GM12873 (cell line): Measurements from ENCODE around the gene STXBP5.

Source experiments
- TF ChIP-seq, protein P1 (sequence below): IDR thresholded peaks from 2 replicates; pipeline ENCODE4 v1.5.1; 2012; ENCODE audit warnings: low read depth, mild to moderate bottlenecking, moderate library complexity, low read length, control low read depth; ENCODE audit not compliant: insufficient read depth; ENCODE audit errors: missing control alignments

The STXBP5 gene

DNA sequence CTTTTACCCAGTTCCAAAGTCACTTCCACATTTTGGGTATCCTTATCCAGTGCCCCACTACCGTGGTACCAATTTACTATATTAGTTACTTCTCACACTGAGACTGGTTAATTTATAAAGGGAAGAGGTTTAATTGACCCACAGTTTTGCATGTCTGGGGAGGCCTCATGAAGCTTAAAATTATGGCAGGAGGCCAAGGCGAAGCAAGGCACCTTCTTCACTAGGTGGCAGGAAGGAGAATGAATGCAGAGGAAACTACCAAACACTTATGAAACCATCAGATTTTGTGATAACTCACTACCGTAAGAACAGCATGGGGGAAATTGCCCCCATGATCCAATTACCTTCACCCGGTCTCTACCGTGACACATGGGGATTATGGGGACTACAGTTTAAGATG, 197.6 kb downstream of the STXBP5 start:
- TF ChIP-seq, protein P1, sequence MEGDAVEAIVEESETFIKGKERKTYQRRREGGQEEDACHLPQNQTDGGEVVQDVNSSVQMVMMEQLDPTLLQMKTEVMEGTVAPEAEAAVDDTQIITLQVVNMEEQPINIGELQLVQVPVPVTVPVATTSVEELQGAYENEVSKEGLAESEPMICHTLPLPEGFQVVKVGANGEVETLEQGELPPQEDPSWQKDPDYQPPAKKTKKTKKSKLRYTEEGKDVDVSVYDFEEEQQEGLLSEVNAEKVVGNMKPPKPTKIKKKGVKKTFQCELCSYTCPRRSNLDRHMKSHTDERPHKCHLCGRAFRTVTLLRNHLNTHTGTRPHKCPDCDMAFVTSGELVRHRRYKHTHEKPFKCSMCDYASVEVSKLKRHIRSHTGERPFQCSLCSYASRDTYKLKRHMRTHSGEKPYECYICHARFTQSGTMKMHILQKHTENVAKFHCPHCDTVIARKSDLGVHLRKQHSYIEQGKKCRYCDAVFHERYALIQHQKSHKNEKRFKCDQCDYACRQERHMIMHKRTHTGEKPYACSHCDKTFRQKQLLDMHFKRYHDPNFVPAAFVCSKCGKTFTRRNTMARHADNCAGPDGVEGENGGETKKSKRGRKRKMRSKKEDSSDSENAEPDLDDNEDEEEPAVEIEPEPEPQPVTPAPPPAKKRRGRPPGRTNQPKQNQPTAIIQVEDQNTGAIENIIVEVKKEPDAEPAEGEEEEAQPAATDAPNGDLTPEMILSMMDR: no peak

DNA sequence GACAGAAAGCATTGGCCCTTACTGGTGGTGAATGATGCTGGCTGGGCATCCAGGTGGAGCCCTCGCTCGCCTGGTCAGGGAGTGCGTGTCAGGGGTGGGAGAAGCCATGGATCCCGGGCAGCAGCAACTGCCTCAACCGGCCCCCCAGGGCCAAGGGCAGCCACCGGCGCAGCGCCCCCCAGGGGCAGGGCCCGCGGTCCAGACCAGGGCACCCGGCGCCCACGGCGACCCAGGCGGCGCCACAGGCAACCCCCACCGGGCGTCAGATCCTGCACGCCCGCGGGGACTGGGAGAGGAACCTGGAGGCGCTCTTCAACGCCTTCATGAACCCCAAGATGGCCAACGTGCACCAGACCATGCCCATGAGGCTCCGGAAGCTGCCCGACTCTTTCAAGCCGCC, 202.6 kb downstream of the STXBP5 start:
- TF ChIP-seq, protein P1: no peak

- TF ChIP-seq, protein P1: no peak
Measured at GRCh38 chr6:147407571-147407970, 203.4 kb downstream of the STXBP5 start.

GRCh38 chr6:147416622-147417021, 212.4 kb downstream of the STXBP5 start:
- TF ChIP-seq, protein P1: no peak

GRCh38 chr6:147417954-147418353, 213.7 kb downstream of the STXBP5 start:
- TF ChIP-seq, protein P1: no peak

DNA sequence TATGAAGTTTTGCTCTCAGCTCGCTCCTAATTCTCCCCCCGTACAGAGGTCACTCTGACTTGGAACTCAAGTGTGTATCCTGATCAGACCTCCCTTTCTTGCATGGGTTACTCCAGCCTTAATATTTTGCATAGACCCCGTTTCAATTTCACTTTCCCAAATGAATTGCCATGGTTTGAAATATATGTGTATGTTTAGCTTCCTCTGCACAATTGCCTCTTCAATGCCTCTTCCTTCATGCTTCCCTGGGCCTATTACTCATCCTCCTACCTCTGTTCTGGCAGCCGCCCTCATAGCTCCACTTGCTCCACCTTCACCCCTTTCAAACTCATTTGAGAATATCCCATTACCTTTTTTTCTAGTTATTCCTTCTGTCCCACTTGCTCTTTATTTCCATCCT, 214.3 kb downstream of the STXBP5 start:
- TF ChIP-seq, protein P1: no peak

GRCh38 chr6:147421903-147422302, 217.7 kb downstream of the STXBP5 start:
- TF ChIP-seq, protein P1: no peak

DNA sequence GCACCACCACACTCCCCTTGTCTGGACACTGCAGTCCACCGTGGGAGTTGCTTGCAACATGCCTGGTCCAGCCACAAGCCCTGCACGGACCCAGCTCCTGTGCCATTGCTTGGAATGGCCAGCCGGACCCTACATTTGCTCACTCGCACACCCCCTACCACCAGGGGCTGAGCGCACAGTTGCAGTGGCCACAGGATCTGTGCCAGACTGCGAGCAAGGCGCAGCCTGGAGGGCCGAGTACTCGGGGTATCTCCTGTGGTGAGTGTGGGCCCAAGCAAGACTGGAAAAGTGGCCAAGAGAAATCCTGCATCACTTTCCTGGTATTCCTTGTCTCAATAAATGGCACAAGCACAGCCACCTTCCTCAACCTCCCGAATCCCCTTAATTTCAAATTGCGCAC, 218.9 kb downstream of the STXBP5 start:
- TF ChIP-seq, protein P1: no peak
